Measurements from ENCODE around the gene USP33.

DNA sequence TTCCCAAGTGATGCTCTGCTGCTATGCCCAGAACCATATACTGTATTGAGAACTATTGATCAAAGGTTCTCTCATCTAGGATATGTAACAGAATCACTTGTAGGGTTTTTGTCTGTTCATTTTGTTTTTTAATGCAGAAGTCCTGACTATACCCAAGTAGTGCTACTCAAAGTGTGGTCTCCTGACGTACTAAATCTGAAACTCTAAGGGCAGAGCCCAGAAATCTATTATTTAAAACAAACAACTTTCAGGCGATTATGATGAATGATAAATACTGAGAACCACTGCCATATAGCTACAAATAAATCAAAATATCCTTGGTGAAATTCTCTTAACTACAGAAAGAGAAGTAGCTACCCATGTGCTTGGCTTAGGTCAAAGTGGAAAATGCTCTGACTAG is 87.3 kb downstream of the USP33 start:
- TF ChIP-seq RAD21 (CRISPR knock-in tag; IDR thresholded peaks at IDR 0.05) (no peak), MEIS2 (CRISPR knock-in tag; IDR thresholded peaks at IDR 0.05) (no peak), AHR (CRISPR knock-in tag; IDR thresholded peaks at IDR 0.05) (no peak)
